GM18873 (cell line): Measurements from ENCODE around the gene NPW.

Experiments used
- ATAC-seq: cut with Tn5 transposase; IDR thresholded peaks from one replicate; pipeline ENCODE4 v1.9.1; 2021; ENCODE audit warnings: mild to moderate bottlenecking, moderate library complexity, moderate number of reproducible peaks; ENCODE audit not compliant: unreplicated experiment, low FRiP score

Gene NPW

DNA sequence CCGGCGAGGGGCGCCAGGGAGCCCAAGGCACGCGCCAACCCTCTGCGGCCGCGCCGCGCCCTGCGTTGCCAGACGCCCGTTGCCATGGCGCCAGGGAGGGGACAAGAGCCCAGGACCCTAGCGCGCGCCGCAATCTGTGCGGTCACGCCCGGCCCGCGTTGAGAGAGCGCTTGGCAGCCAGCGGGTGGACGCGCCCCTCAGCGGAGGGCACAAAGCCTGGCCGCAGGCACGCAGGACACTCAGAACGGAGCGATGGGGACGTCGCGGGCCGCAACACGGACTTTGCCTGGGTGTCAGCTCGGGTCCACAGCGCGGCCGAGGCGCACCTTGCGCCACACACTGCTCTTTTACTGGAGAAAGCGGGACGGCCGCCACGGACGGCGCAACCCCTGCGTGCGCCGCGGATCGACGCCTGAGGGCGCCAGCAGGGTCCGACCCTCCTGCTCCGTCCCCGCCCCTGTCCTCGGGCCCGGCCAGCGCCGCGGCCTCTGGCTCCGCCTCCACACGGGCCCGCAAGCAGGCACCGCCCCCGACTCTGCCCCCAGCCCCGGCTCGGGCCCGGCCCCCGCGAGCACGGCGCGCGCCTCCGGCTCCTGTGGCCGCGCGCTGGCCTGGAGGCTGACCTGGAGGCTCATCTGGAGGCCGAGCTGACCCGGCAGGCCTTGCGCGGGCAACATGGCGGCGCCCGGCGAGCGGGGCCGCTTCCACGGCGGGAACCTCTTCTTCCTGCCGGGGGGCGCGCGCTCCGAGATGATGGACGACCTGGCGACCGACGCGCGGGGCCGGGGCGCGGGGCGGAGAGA, 35.8 kb upstream of the NPW start, which contains the start of gene GFER:
Gene GFER, plus strand, starts transcription at position 650 of the 803 bp plus-strand sequence. Its CDS starts 26 bp downstream, at position 676.
- peak; percentile 53 for ATAC-seq

DNA sequence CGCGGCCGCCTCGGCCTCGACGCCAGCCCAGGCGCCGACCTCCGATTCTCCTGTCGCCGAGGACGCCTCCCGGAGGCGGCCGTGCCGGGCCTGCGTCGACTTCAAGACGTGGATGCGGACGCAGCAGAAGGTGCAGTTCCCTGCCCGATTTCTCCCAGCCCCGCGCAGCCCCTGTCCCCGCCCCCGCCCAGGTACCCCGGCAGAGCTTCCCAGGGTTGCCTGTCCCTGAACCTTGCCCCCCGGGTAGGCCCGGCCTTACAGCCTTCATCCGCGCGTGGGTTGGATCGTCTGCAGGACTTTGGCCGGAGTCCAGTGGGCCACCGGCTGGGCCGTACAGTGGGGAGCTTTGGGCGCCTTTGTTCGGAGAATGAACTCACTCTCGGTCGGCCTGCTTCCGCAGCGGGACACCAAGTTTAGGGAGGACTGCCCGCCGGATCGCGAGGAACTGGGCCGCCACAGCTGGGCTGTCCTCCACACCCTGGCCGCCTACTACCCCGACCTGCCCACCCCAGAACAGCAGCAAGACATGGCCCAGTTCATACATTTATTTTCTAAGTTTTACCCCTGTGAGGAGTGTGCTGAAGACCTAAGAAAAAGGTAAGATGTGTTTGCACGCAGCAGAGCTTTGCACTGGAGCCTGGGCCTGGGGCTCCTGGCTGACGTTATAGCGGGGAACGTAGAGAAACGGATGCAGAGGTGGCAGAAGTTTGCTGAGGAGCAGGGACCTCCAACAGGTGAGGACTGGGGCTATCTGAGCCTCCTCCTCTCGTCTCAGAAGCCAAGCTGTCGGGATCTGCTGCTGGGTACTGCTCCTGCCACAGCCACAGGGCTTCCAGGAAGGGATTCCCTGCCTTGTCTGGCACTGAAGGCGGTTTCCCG, 35.0 kb upstream of the NPW start:
- ATAC-seq, result no peak

DNA sequence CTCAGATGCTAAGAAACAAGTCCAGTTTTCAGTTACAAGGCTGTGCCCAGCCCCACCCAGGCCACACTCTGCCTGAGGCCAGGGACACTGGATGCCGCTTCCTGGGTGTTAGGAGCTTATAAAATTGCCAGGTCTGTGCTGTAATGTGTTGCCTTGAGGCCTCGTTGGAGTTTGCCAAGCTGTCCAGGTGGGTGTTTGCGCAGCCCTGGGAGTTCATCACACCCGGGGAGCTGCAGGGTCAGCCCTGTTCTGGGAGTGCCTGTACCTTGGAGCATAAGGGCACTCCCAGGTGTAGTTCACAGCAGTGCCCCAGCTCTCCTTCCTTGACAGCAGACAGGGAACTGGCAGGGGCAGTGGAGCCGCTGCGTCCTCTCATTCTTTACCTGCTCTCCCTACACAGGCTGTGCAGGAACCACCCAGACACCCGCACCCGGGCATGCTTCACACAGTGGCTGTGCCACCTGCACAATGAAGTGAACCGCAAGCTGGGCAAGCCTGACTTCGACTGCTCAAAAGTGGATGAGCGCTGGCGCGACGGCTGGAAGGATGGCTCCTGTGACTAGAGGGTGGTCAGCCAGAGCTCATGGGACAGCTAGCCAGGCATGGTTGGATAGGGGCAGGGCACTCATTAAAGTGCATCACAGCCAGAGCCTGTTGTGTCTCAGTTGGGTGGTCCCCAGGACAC, 34.0 kb upstream of the NPW start:
- no peak for ATAC-seq

GRCh38 chr16:1987198-1987597, 32.4 kb upstream of the NPW start:
- ATAC-seq, result no peak

DNA sequence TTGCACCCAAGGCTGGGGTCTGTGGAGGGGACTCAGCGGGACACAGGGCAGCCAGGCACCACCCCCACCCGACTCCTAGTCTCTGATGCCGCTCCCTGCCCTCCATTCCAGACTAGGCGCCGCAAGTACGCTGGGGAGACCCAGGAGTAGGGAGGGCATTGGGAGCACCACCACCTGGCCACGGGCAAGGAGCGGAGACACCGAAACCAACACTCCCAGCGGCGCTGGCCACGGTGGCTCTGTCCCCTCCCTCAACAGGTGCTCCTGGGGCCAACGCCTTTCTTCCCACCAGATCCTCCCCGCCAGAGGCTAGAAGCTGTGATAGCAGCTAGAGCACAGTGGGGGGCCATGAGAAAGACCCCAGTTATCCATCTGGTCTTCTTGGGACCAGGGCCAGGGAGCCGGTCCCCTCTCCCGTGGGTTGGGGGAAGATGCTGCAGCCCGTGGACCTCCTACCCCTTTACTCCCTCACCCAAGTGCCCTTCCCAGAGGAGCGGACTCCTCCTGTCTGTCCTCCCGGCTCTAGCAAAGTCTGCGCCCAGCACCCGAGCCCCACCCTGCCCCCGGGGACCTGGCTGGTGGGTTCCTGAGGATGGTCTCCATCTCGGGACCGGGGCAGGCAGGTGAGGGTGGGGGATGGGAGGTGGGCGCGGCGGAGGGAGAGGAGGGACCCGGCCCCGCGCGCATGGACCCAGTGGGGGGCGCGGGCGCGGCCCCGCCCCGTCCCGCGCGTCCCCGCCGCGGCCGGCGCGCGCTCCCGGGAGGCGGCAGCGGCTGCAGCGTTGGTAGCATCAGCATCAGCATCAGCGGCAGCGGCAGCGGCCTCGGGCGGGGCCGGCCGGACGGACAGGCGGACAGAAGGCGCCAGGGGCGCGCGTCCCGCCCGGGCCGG, 30.1 kb upstream of the NPW start, which contains the start of gene SYNGR3:
Gene SYNGR3, plus strand, starts transcription at position 762 of the 892 bp plus-strand sequence. CDS start 133 bp downstream, outside the sequence.
- no peak for ATAC-seq

- ATAC-seq, result no peak
These were observed 29.6 kb upstream of the NPW start for GRCh38 chr16:1990101-1990350.

DNA sequence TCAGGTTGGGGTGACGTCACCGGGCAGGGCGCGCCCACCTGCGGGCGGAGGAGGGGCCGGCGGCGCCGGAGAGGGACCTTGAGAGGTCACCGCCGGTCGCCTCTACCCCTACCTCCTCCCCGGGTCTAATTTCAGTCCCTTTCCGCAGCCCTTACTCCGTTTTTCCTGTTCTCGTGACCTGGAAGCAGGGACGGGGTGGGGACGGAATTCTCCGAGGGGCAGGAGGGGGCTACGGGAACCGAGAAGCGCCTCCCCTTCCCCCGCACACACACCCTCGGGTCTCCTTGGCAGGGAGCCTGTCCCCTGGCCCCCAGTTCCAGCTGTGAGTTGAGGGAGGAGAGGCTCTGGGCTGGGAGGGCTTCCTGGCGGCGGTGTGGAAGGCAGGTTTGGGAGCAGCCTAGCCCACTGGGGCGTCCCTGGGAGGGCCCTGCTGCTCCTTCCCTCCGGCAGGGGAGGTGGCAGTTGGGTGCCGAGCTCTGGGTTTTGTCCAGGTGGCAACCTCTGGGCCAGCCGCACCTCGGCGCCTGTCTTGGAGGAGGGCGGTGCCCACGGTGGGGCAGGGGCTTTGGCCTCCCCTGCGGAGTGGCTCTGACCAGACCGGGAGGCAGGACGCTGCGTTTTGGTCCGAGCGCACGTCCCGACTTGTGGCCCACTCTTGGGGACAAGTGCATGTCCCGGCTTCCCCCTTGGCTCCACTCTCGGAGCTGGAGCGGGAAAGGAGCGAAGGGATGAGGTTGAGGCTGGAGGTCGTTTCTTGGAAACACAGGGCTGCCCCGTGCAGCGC, 29.0 kb upstream of the NPW start:
- ATAC-seq, result no peak

DNA sequence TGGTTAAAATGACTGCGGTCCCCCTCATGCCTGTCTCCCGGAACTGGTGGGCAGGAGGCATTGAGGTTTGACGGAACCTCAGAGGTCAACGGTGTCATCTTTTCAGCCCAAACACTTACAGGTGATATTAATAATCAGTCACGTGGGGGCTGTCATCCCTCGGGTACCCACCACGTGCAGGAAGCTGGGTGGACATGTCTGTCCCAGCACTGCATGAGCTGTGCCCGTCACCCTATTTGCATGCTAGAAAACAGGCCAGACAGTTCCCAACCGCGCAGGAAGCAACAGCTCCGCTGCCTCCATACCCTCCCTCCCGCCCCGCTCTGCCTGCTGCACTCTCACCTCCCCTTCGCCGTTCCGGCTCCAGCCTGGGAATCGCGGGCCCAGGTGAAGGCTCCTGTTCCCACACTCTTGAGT, 28.4 kb upstream of the NPW start:
- ATAC-seq, result peak; percentile 43

DNA sequence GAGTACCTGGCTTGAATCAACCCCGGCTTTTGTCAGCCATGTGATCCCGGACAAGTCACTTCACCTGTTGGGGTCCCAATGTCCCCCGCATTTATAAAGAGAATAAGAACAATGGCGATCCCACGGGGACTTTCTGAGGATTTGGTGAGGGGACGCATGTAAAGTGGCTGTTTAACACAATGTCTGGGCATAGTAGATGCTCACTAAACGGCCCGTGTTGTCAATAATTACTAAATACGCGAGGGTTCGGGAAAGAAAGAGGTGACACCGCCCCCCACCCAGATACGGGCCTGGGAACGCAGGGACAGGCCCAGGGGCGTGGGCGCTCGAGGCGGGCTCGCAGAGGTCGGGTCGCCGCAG, 28.0 kb upstream of the NPW start:
- no peak for ATAC-seq

DNA sequence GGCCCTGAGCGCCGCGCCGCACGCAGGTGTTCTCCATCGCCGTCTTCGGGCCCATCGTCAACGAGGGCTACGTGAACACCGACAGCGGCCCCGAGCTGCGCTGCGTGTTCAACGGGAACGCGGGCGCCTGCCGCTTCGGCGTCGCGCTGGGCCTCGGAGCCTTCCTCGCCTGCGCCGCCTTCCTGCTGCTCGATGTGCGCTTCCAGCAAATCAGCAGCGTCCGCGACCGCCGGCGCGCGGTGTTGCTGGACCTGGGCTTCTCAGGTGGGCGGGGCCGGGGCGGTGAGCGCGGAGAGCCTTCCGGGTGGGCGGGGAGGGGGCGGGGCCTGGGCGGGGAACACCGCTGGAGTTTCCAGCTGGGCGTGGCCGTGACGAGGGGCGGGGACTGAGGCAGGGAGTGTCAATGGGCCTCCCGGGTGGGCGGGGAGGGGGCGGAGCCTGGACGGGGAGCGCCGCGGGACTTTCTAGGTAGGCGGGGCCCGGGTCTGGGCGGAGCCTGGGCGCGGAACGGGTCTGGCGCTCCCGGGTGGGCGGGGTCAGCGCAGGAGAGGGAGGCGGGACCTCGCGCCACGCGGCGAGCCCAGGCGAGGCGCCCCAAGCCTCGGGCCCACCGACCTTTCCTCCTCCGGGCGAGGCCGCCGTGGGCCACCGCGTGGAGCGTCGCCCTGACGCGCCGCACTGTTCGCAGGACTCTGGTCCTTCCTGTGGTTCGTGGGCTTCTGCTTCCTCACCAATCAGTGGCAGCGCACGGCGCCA, 27.5 kb upstream of the NPW start:
- no peak for ATAC-seq

- ATAC-seq, result no peak
These were observed 26.8 kb upstream of the NPW start for GRCh38 chr16:1992704-1993317.

- ATAC-seq, result no peak
These were observed 25.9 kb upstream of the NPW start for GRCh38 chr16:1993731-1994131.

- ATAC-seq, result no peak
These were observed 21.9 kb upstream of the NPW start for GRCh38 chr16:1997494-1998359.

GRCh38 chr16:1998360-1998835, 21.2 kb upstream of the NPW start:
- ATAC-seq, result no peak

DNA sequence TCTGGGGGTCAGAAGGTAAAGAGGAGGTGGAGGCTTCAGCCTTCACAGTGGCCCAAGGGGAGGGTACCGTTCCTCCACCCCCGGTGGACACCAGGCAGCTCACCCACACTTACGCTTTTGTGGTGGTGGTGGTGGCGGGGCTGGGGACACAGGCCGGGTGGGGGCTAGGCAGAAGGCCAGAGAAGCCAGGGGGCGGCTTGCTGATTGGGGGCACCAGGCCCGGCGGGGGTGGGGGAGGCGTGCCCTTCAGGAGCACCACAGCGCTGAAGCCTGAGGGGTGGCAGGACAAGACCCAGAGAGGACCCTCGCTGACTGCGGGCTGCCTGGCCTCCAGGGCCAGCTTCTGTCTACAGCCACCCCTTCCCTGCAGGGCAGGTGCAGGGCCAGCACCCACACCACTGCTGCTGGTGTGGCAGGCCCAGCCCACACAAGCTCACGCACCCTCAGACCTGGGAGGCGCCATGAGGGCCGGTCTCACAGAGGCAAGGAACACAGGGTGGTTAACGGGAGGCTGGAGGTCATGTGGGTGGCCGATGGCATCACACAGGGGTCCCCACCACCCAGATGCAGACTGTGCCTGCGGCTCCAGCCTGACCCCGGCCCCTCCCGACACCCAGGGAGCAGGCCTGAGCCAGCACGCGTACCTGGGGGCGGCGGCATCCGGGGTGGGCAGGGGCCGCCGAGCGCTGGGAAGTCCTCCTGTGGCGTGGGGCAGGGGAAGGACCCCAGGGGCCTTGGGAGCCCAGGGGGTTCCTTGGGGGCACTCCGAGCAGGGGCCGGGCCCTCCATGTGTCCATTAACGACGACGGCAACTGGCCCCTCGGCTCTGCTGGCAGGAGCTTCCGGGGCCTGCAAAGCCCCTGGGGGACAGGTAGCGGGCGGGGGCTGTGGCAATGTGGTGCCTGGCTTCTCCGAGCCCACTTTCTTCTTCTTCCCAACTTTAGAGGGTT, 20.5 kb upstream of the NPW start:
- ATAC-seq, result no peak

- no peak for ATAC-seq
These were observed 19.6 kb upstream of the NPW start for GRCh38 chr16:1999866-2000514.
